ENCODE measurements around the gene SCAPER. TPM values are rescaled to one million over a fixed set of nuclear protein-coding genes. Genes with fewer than 3 reads are reported as not detected.

The SCAPER gene
- total and polyA plus RNA-seq, 11 donors, result 6.7 to 53.9 (median 38.3) TPM

- H3K36me3 ChIP-seq, result no peaks in the 10 kb centered on the region
- H3K27me3 ChIP-seq, result peaks cover 91 to 100% (median 100%) of the 10 kb centered on the region in 9 donors
- H3K4me1 ChIP-seq, result peaks cover 6 to 87% (median 55%) of the 10 kb centered on the region in 12 donors
- intact Hi-C loops (cut with DNase I), result loop anchor here in 1 of 10 donors (10.0 kb wide), 1 partner anchor 104 kb away; no protein-coding TSS in a partner anchor
- H3K9me3 ChIP-seq, result no peaks in the 10 kb centered on the region
- 22 to 40% (median 31%) methylated on average over 23 to 26 of the region's 26 CpGs for WGBS, 4 donors
- peak overlapping the region in 1 of 12 donors; percentile 30 for H3K27ac ChIP-seq
- DNase-seq (no peak), ATAC-seq (no peak)
- TF ChIP-seq POLR2A (IDR thresholded peaks at IDR 0.05), result no peak
- peak overlapping the region in 3 of 12 donors; percentile 11 to 61 (median 19) for H3K4me3 ChIP-seq
Measured at GRCh38 chr15:76338486-76339304, 566.4 kb downstream of the SCAPER start.

- 2 to 5% (median 3%) methylated on average over 49 to 89 of the region's 89 CpGs for WGBS, 4 donors
- no peaks in the 10 kb centered on the region for H3K36me3 ChIP-seq
- H3K27ac ChIP-seq, result peak overlapping the region in 1 of 12 donors; percentile 30
- no peak for ATAC-seq
- no peaks in the 10 kb centered on the region for H3K9me3 ChIP-seq
- no peak for DNase-seq
- peaks cover 6 to 81% (median 53%) of the 10 kb centered on the region in 12 donors for H3K4me1 ChIP-seq
- TF ChIP-seq POLR2A (IDR thresholded peaks at IDR 0.05) (no peak), CTCF (IDR thresholded peaks at IDR 0.05) (no peak)
- H3K27me3 ChIP-seq, result peaks cover 83 to 100% (median 98%) of the 10 kb centered on the region in 9 donors
- intact Hi-C loops (cut with DNase I), result loop anchor here in 1 of 10 donors (10.0 kb wide), 1 partner anchor 103 kb away; no protein-coding TSS in a partner anchor
- peak overlapping the region in 4 of 12 donors; percentile 6 to 53 (median 15) for H3K4me3 ChIP-seq
Measured at GRCh38 chr15:76337696-76338485, 567.2 kb downstream of the SCAPER start.

- DNase-seq (no peak), ATAC-seq (no peak)
- Histone ChIP-seq H3K4me1 (peaks cover 3 to 74% (median 47%) of the 10 kb centered on the region in 12 donors), H3K27me3 (peaks cover 76 to 99% (median 93%) of the 10 kb centered on the region in 9 donors), H3K27ac (peak overlapping the region in 1 of 12 donors; percentile 30), H3K9me3 (no peaks in the 10 kb centered on the region), H3K4me3 (peak overlapping the region in 1 of 12 donors; percentile 53), H3K36me3 (no peaks in the 10 kb centered on the region)
- no peak for TF ChIP-seq CTCF (IDR thresholded peaks at IDR 0.05)
- no peak for TF ChIP-seq POLR2A (IDR thresholded peaks at IDR 0.05)
- intact Hi-C loops (cut with DNase I), result loop anchor here in 1 of 10 donors (10.0 kb wide), 1 partner anchor 102 kb away; no protein-coding TSS in a partner anchor
- WGBS, 4 donors, result 5 to 9% (median 6%) methylated on average over 25 of the region's 25 CpGs
Measured at GRCh38 chr15:76337059-76337695, 568.0 kb downstream of the SCAPER start.
